GF-D8 (cell line): Measurements from ENCODE around the gene TIGD6.

ENCODE experiments used
- DNase-seq: peaks from one replicate; lab custom pipeline; 2025; lab: John Stamatoyannopoulos, UW

TIGD6 gene

DNA sequence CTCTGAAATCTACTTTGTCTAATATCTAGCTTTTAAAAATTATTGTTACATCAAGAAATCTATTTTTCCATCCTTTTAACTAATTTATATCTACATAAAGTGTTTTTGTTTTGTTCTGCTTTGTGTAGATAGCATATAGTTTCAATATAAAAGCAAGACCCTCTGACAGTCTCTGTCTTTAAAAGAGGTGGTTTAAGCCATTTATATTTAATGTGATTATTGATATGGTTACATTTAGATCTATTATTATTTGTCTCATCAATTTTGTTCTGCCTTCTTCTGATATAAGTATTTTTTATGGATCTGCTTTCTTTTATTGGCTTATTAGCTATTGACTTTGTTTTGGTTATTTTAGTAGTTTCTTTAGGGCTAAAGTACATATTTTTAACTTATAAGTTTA is 16.1 kb upstream of the TIGD6 start:
- DNase-seq: no peak

GRCh38 chr5:150015415-150015814 is 15.0 kb upstream of the TIGD6 start:
- no peak for DNase-seq

- DNase-seq: no peak
Observed at GRCh38 chr5:150014456-150014855, 14.0 kb upstream of the TIGD6 start.

GRCh38 chr5:150013931-150014330 is 13.5 kb upstream of the TIGD6 start:
- DNase-seq: no peak

DNA sequence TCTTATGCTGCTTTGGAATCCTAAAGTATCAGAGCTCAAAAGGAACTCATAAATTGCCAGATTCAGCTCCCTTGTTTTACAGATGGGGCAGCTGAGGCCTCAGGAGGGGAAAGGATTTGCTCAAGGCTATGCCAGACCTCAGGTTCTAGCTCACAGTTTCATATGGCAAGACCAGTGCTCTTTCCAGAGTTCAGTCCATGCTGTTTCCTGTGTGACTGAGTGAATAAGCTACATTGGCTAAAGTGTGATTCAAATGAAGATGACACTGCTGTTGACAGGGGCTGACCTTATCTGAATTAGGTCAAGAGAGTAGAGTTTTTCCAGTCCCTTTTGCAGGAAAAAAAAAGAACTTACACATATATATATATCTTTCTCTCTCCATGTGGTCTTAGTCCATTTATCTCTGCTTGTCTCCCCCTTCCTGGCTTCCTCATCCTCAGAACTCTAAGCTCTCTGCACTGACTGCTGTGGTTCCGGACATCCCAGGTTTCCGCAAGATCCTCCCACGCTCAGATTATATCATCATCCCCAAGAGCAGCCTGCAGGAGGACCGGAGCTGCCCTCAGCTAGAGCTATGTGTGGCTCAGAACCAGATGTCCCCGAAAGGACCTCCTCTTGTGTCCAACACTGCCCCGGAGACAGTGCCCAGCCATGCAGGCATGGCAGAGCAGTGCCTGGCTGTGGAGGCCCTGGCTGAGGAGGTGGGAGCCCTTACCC is 9.4 kb upstream of the TIGD6 start:
- no peak for DNase-seq

DNA sequence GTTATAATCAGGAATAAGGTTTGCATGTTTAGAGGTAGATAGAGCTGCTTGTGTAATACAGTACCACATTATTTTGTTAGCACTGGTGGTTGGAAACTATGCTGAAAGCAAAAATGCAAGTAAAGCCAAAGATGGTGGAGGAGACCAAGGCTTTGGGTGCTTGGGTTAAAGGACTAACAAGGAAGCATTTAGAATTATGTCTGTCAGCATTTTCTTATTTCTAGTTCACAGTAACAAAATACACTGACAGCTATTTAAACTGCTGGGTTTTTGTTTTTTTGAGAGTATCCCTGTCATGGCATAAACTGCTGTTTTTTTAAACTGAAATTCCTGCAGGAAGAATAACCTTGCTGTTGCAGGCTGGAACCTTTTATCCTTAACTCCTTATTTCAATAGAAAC is 6.6 kb upstream of the TIGD6 start:
- DNase-seq: no peak

- DNase-seq: no peak
Observed at GRCh38 chr5:150006318-150006717, 5.9 kb upstream of the TIGD6 start.

DNA sequence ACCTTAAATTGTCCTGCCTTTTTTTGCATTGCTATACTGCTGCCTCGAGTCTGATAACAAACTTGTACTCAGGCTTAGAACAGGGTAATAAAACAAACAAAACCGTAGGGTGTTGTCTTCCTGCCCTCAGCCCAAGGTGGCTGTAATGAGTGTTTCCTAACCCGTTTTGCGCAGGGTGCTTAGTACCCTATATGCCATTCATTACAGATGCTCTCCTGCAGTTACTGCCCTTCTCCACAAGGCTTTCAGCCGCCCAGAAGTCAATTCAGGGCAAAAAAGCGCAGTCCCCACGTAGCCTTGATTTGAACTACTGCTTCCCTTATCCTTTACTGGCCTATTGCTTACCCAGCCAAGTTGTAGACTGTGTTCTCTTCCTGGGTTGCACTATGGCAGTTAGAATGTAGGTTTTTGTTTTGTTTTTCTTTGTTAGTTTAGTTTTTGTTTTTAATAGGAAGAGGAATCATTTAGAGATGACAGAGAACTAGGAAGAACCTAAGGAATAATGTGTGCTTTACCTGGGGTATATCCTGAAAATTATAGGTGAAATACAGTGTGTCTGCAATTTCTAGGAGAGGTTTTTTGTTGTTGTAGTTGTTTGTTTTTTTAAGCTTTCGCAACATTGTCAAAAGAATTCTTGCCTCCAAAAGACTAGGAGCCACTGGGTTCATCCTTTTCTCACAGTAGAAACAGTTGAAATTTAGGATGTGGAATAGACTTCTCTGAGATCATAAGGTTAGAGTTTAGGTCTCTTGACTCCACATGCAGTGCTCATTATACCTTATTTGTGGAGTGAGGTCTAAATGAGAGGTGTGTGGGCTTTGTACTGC is 1.4 kb upstream of the TIGD6 start:
- peak; percentile 77 for DNase-seq

DNA sequence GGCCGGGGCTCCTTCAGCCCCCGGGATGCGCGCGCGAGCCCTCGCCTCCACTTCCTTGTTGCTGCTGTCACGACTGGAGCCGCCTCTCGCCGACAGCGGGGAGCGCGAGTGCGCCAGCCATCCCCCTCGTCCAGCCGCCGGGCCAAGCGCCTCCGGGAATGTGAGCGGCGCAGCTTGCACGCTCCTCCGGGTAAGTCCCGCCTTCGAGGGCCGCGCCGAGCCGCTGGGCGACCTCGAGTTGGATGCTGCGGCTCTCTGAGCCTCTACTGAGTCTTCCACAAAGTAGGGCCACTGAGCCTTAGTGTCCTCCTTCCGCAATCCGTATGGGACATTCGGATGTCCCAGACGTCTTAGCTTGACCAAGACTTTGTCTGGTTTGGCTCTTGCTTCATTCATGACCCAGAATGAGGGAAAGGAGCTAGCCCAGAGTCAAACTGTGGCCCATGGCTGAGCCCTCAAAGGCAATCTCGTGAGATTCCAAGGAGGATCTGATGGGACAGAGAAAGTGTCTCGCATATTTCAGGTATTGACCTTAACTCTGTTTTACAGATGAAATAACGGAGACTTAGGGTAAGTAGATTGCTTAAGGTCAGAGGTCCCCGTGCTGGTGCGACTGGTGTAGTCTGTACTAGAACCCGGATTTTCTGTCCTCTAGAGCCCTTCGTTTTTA is 671 bp upstream of the TIGD6 start:
- no peak for DNase-seq

GRCh38 chr5:149999866-150000255 is 593 bp downstream of the TIGD6 start:
- DNase-seq: no peak

DNA sequence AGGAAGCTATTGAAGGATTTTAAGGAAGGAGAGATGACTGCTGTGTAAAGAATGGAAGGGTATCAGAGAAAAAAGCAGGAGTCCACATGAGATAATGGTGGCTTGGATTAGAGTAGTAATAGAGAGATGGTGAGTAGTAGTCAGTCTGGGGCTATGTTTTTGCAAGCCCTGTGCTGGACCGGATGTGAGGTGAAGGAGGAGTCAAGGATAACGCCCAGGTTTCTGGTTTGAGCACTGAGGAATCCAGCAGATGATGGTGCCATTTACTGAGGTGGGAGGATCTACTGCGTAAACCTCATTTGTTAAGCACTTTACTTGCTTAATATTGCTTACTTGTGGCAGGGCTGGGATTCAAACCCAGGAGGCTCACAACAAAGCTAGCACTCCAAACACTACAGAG is 1.1 kb downstream of the TIGD6 start:
- no peak for DNase-seq

- no peak for DNase-seq
Observed at GRCh38 chr5:149998281-149998680, 2.2 kb downstream of the TIGD6 start.

DNA sequence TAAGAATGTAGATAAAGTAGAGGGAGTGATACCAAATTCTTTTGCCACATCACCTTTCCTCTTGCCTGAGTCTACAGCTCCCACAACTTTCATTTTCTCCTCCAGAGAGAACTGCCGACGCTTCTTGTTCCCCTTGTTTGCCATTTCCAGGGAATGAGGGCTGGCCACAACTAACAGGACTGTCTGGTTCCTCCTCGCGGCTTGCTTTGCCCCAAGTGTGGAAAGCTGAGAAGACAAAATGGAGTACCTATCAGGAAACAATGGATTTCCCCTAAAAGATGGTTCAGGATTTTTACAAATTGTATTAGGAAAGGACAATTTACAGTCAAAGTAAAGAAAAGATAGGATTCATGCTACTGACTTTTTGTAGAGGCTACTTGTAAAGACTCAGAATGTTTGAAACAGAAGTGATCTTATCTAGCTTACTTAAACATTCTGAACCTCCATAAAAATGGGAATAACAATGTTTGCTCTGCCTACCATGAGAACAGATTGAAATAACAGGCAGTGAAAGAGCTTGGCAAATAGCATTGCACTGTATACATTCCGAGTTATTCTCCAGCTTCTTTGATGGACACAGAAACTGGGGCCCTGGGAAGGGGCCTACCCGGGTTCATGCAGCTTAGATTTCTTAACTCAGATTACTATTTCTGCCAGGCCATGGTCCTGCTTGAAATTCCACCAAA is 4.1 kb downstream of the TIGD6 start:
- no peak for DNase-seq

DNA sequence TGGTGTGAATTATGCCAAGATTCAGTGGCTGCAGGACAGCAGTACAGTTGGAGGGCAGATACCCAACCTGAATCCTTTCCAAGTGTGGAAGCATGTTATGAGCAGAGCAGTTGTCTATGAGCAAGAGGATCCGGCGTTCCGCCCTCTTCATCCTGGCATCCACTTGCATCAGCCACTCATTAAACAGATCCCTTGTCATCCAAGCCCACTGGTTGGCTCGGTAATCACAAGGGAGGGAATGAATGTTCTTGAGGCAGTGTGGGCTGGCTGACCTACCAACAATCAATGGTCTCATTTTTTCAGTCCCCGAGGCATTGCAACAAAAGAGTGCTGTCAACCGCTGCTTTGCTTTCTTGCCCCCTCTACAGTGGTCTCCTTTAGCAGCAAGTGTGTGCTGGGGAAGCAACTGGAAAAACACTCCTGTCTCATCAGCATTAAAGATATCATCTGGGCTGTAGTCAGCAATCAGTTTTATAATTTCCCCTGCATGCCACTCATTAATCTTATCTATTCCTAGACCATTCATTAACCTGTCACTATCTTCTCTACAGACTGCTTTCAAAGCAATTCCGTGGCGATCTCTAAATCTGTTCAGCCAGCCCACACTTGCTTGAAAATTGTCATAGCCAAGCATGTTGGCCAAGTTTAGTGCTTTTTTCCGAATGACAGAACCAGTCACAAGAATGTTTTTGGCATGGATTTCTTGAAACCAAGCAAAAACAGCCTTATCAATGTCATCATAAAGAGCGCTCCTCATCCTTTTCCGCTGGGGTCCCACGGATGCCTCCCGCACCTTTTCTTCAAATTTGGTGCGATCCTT is 4.9 kb downstream of the TIGD6 start:
- DNase-seq: no peak

- no peak for DNase-seq
Observed at GRCh38 chr5:149993471-149993870, 7.0 kb downstream of the TIGD6 start.

DNA sequence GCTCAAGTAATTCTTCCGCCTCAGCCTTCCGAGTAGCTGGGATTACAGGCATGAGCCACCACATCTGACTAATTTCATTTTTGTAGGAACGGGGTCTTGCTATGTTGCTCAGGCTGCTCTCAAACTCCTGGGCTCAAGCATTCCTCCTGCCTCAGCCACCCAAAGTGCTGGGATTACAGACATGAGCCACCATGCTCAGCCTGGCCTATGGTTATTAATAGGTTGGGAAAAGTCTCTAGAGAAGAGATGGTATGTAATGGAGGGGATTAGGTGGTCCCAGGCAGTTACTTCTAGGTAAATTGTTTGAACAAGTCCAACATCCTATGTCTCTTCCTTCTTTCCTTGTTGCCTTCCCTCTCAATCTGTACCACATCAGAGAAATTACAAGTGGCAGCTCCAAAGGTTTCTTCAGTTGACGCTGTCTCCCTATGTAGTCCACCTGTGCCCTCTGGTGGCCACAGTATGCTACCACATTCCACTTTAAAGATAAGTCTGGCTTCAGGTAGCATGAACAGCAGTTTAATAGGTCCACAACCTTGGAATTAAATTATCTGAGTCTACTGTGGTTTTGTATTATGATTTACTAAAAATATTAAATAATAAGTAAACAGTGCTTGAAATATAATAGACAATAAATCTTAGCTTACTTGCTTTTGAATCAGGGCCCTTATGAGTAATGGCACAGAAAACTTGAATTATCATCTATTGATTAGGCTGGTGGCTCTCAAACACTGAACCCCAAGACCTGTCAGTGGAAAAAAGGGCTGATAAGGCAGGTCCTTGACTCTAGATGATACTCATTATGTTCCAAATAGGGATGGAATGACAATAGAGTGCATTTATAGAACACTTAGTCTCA is 9.7 kb downstream of the TIGD6 start:
- no peak for DNase-seq

DNA sequence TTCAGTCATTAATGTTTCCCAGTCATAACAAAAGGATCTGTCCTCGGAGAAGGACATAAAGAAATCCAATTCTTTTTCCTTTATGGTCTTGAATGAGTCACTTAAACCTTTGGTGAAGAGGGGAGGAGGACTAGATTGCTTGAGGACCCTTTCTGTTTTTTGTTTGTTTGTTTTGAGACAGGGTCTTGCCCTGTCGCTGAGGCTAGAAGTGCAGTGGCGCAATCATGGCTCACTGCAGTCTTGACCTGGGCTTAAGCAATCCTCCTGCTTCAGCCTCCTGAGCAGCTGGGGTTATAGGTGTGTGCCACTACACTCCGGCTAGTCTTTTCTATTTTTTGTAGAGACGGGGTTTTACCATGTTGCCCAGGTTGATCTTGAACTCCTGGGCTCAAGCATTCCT is 12.3 kb downstream of the TIGD6 start:
- DNase-seq: no peak

- DNase-seq: no peak
Observed at GRCh38 chr5:149982505-149982904, 17.9 kb downstream of the TIGD6 start.

GRCh38 chr5:149981206-149981605 is 19.2 kb downstream of the TIGD6 start:
- DNase-seq: no peak

GRCh38 chr5:149979896-149980295 is 20.6 kb downstream of the TIGD6 start:
- no peak for DNase-seq

DNA sequence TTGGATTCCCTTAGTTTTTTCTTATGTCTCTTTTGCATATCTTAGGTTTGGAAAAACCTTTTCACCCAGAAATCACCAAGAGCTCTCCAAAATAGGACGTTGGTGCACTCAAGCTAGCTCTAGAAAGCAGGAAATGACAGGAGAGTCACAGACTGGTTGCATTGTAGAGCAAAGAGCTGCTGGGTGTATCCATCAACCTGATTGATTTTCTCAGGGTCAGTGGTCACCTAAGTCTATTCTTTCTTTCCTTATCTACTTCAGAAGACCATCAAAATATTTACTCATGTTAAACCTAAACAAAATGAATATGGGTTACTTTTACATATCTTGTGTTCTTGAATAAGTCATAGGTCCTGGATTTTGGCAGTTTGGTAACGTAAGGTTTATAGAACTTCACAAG is 25.0 kb downstream of the TIGD6 start:
- DNase-seq: no peak
